HEK293 (cell line): ENCODE results near the gene EPS8.

ENCODE experiments used
- CTCF ChIA-PET: fragments of 350-600 bp; formaldehyde crosslinking; extraction: SDS; loops from one replicate; lab custom pipeline; 2021; ENCODE audit warnings: antibody characterized with exemption; lab: Yijun Ruan, JAX
- POLR2A ChIA-PET: fragments of 300-600 bp; formaldehyde crosslinking; extraction: SDS; loops from one replicate; lab custom pipeline; 2020; ENCODE audit warnings: antibody characterized with exemption, inconsistent platforms; lab: Yijun Ruan, JAX
- H3K27ac ChIP-seq: fragments of 200-500 bp; sonication (Bioruptor generic); 2 replicates; pipeline ENCODE4 v1.5.1; 2014; ENCODE audit warnings: low read depth, low read length, control low read depth, inconsistent platforms; ENCODE audit errors: extremely low read depth
- H3K36me3 ChIP-seq, 2 experiments: fragments of 200-500 bp in 1 of 2; sonication (Bioruptor generic) in 1 of 2; 1 replicate in 1 of 2; 2 replicates in 1 of 2; pipeline ENCODE4 v1.5.1; 2014 to 2017; ENCODE audit warnings: inconsistent platforms in 2 of 2, low read length in 2 of 2; ENCODE audit not compliant: control insufficient read depth in 2 of 2, insufficient read depth in 1 of 2
- H3K4me1 ChIP-seq: fragments of 200-500 bp; sonication (Bioruptor generic); 2 replicates; pipeline ENCODE4 v1.5.1; 2014; ENCODE audit warnings: mild to moderate bottlenecking, low read length, inconsistent platforms; ENCODE audit not compliant: control insufficient read depth, insufficient read depth
- H3K4me3 ChIP-seq: 2 replicates; pipeline ENCODE4 v1.5.1; 2011; ENCODE audit warnings: low read depth, mild to moderate bottlenecking, control low read depth, low read length, moderate library complexity
- H3K9me3 ChIP-seq: fragments of 200-500 bp; sonication (Bioruptor generic); 2 replicates; pipeline ENCODE4 v1.5.1; 2014; ENCODE audit warnings: low read depth, low read length, inconsistent platforms; ENCODE audit not compliant: control insufficient read depth, insufficient read depth
- GLI4 ChIP-seq: fragments of 450-650 bp; formaldehyde crosslinking; IDR thresholded peaks from 2 replicates; pipeline ENCODE4 v1.5.1; 2016; ENCODE audit warnings: missing biosample characterization, missing genetic modification characterization
- PRDM1 ChIP-seq: fragments of 450-650 bp; formaldehyde crosslinking; IDR thresholded peaks from 2 replicates; pipeline ENCODE4; 2016; ENCODE audit warnings: missing biosample characterization, missing genetic modification characterization
- SALL2 ChIP-seq: fragments of 450-650 bp; formaldehyde crosslinking; IDR thresholded peaks from 2 replicates; pipeline ENCODE4 v1.5.0; 2017; ENCODE audit warnings: missing biosample characterization, mild to moderate bottlenecking, missing genetic modification characterization, borderline replicate concordance
- SCRT1 ChIP-seq: fragments of 450-650 bp; formaldehyde crosslinking; IDR thresholded peaks from 2 replicates; pipeline ENCODE4 v1.5.1; 2016; ENCODE audit warnings: missing biosample characterization, missing genetic modification characterization, borderline replicate concordance
- ZIC2 ChIP-seq: fragments of 450-650 bp; formaldehyde crosslinking; IDR thresholded peaks from 2 replicates; pipeline ENCODE4 v1.5.1; 2016; ENCODE audit warnings: missing biosample characterization, missing genetic modification characterization
- ZNF10 ChIP-seq: fragments of 450-650 bp; formaldehyde crosslinking; IDR thresholded peaks from 2 replicates; pipeline ENCODE4 v1.5.1; 2017; ENCODE audit warnings: missing biosample characterization, missing genetic modification characterization
- ZNF18 ChIP-seq: fragments of 450-650 bp; formaldehyde crosslinking; IDR thresholded peaks from 2 replicates; pipeline ENCODE4 v1.5.1; 2016; ENCODE audit warnings: missing biosample characterization, missing genetic modification characterization
- ZNF311 ChIP-seq: fragments of 450-650 bp; formaldehyde crosslinking; IDR thresholded peaks from 2 replicates; pipeline ENCODE4 v1.5.1; 2017; ENCODE audit warnings: missing biosample characterization, missing genetic modification characterization, borderline replicate concordance
- ZNF426 ChIP-seq: fragments of 450-650 bp; formaldehyde crosslinking; IDR thresholded peaks from 2 replicates; pipeline ENCODE4 v1.5.1; 2017; ENCODE audit warnings: missing biosample characterization, missing genetic modification characterization, mild to moderate bottlenecking, inconsistent platforms, moderate library complexity
- ZNF433 ChIP-seq: fragments of 450-650 bp; formaldehyde crosslinking; IDR thresholded peaks from 2 replicates; pipeline ENCODE4 v1.5.1; 2016; ENCODE audit warnings: missing biosample characterization, missing genetic modification characterization, low read depth
- ZNF548 ChIP-seq: fragments of 450-650 bp; formaldehyde crosslinking; IDR thresholded peaks from 2 replicates; pipeline ENCODE4 v1.5.1; 2016; ENCODE audit warnings: missing biosample characterization, missing genetic modification characterization
- ZNF571 ChIP-seq: fragments of 450-650 bp; formaldehyde crosslinking; IDR thresholded peaks from 2 replicates; pipeline ENCODE4 v1.5.0; 2017; ENCODE audit warnings: missing biosample characterization, missing genetic modification characterization
- ZNF600 ChIP-seq: fragments of 450-650 bp; formaldehyde crosslinking; IDR thresholded peaks from 2 replicates; pipeline ENCODE4 v1.5.1; 2016; ENCODE audit warnings: missing biosample characterization, missing genetic modification characterization
- ZNF701 ChIP-seq: fragments of 450-650 bp; formaldehyde crosslinking; IDR thresholded peaks from 2 replicates; pipeline ENCODE4 v1.5.1; 2016; ENCODE audit warnings: missing biosample characterization, missing genetic modification characterization
- ZSCAN16 ChIP-seq: fragments of 450-650 bp; formaldehyde crosslinking; IDR thresholded peaks from 2 replicates; pipeline ENCODE4 v1.5.1; 2016; ENCODE audit warnings: missing biosample characterization, missing genetic modification characterization

Gene EPS8

GRCh38 chr12:15801770-15802744 lies 12.9 kb upstream of the EPS8 start:
- H3K27ac ChIP-seq, result no peak overlapping the region
- H3K4me3 ChIP-seq, result no peak overlapping the region
- ChIA-PET CTCF (interaction anchor here (0.7 kb wide), 1 partner anchor 164 kb away, joined by 3 read pairs; no protein-coding TSS in a partner anchor), POLR2A (no interaction called here)
- H3K36me3 ChIP-seq, result no peaks in the 10 kb centered on the region
- TF ChIP-seq ZNF571 (tag by site-specific recombination) (no peak), ZSCAN16 (tag by site-specific recombination) (no peak), ZNF10 (tag by site-specific recombination) (peak; percentile 43; the same call in 1 of the 2 replicates)
- TF ChIP-seq, all 188 proteins: peak for 1
- no peaks in the 10 kb centered on the region for H3K9me3 ChIP-seq
- no peaks in the 10 kb centered on the region for H3K4me1 ChIP-seq

DNA sequence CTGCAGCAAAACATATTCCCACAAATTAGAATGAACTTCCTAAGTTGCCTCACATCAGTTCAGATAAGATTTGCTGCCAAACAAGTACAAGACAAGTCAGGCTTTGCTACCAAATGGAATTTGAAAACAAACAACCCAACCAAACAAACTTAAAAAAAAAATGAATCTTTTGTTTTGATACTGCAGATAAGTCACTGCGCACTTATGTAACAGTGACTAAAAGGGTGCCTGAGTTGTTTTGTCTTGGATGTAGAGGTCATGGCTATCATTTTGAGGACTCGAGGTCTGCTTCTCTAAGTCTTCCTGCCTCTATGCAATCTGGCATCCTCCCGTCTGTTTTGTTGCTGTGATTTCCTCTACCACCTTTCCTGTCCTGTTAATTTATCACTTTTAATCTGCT lies 11.1 kb upstream of the EPS8 start:
- ChIA-PET POLR2A (no interaction called here), CTCF (no interaction called here)
- no peaks in the 10 kb centered on the region for H3K9me3 ChIP-seq
- no peak overlapping the region for H3K27ac ChIP-seq
- H3K4me3 ChIP-seq, result no peak overlapping the region
- no peaks in the 10 kb centered on the region for H3K4me1 ChIP-seq
- no peaks in the 10 kb centered on the region for H3K36me3 ChIP-seq
- TF ChIP-seq ZNF311 (tag by site-specific recombination) (no peak), ZNF18 (tag by site-specific recombination) (no peak), ZNF600 (tag by site-specific recombination) (no peak), ZNF701 (tag by site-specific recombination) (no peak), GLI4 (tag by site-specific recombination) (no peak), ZNF433 (no peak), SCRT1 (tag by site-specific recombination) (no peak), ZIC2 (tag by site-specific recombination) (no peak), ZNF10 (tag by site-specific recombination) (no peak)
- TF ChIP-seq, all 188 proteins: peak for 0

GRCh38 chr12:15797818-15798217 lies 8.6 kb upstream of the EPS8 start:
- H3K4me3 ChIP-seq, result no peak overlapping the region
- no peaks in the 10 kb centered on the region for H3K36me3 ChIP-seq
- no peak for TF ChIP-seq ZNF426 (tag by site-specific recombination)
- no peak for TF ChIP-seq SALL2 (tag by site-specific recombination)
- TF ChIP-seq PRDM1 (tag by site-specific recombination), result 0 out of 2 replicates have a peak, but pooled peaks have one; percentile 16
- no peak for TF ChIP-seq ZNF548 (tag by site-specific recombination)
- no peak overlapping the region for H3K27ac ChIP-seq
- no peaks in the 10 kb centered on the region for H3K9me3 ChIP-seq
- ChIA-PET CTCF (interaction anchor here (0.6 to 2.0 kb wide), 3 partner anchors 43 to 208 kb away, joined by 3 to 6 read pairs (median 5); no protein-coding TSS in a partner anchor), POLR2A (interaction anchor here (1.0 kb wide), 1 partner anchor 8 kb away, joined by 4 read pairs; the partner anchor contains the start of gene EPS8)
- H3K4me1 ChIP-seq, result no peaks in the 10 kb centered on the region
